ENCODE data around the gene TMEM255B. TPM values are rescaled to one million over a fixed set of nuclear protein-coding genes. Genes with fewer than 3 reads are reported as not detected.
"Not testable (repeated sequence)": the region's sequence is repeated elsewhere in the genome, so short reads cannot be mapped to it uniquely, and the experiment has no call there.

TMEM255B gene
- total RNA-seq, 1 experiment from 2014 or later: not detected

DNA sequence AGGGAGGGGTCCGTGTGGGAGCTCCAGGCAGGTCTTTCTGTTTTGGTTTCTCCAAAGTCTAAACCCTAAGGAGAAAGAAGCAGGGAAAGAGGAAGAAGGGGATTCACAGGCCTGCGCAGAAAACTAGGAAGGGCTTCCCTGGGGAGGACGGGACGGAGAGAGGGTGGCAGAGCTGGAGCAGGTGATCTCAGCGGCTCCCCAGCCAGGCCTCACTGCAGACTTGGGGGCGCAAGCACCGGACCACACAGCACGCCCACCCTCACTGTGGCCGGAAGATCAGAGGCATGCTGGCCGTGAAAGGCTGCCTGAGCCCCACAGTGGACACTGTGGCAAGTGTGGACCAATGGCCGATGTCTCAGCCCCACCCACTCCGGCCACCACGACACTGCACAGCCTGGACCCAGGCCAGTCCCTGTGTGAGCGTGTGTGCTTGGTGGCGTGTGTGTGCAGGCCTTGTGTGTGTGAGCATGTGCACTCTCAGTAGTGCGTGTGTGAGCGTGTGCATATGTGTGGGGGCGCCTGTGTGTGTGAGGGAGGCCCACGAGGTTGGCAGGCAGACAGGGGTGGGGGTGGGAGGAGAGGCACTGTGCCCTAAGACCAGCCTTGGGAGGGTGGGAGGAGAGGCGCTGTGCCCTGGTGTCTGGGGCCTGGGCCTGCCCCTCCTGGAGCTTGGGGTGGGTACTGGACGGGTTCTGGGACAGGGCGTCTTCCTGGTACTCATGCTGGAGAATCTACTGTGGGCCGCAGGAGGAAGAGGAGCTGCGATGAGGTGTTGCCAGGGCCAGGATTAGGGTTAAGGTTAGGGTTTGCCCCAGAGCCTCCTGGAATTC lies 15.4 kb upstream of the TMEM255B start:
- Mint-ChIP-seq H3K36me3 (ENCODE audit: insufficient read depth, unreplicated experiment) (no peaks in the 10 kb centered on the region), H3K9me3 (ENCODE audit: low read depth, unreplicated experiment) (no peaks in the 10 kb centered on the region), H3K27ac (ENCODE audit: unreplicated experiment) (no peak overlapping the region), H3K27me3 (ENCODE audit: unreplicated experiment) (no peaks in the 10 kb centered on the region), H3K4me3 (ENCODE audit: low read depth, unreplicated experiment) (no peak overlapping the region), H3K4me1 (ENCODE audit: low read depth, unreplicated experiment) (no peaks in the 10 kb centered on the region)
- DNase-seq: no peak
- intact Hi-C loops (cut with micrococcal nuclease; ENCODE audit: unreplicated experiment): no loop called here
- no peak for TF ChIP-seq CTCF (IDR thresholded peaks at IDR 0.05; ENCODE audit: unreplicated experiment)
- CTCF ChIA-PET: no interaction called here
- no TSS peak for BruUV-seq (replicated peaks)

DNA sequence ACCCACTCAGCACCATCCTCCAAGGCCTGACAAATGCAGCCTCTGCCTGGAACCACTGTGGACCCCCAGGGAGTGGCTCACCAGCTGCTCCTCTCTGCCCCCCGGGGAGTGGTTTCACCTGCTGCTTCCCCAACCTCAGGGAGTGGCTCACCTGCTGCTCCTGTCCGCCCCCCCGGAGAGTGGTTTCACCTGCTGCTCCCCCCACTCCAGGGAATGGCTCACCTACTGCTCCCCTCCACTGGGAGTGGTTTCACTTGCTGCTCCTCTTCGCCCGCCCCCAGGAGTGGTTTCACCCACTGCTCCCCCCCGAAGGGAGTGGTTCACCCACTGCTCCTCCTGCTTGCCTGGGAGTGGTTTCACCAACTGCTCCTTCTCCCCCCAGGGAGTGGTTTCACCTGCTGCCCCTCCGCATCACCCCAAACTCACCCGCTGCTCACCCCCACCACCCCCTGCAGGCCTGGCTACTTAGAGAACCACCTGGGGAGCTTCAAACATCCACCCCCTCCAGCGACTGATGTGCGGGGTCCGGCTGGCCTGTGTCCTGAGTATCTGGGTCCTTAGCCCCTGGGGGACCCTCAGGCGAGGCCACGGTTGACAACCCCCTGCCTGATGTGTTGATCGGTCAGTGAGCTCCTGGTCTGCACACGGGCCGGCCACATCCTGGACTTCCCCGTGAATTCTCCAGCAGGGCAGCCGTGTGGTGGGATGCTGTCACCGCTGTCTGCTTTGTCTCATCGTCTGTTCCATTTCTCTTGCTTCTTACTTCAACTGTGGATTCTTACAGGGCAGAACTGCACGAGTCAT lies 14.6 kb upstream of the TMEM255B start:
- H3K27me3 Mint-ChIP-seq (ENCODE audit: unreplicated experiment): no peaks in the 10 kb centered on the region
- no peak for TF ChIP-seq CTCF (IDR thresholded peaks at IDR 0.05; ENCODE audit: unreplicated experiment)
- H3K4me1 Mint-ChIP-seq (ENCODE audit: low read depth, unreplicated experiment): no peaks in the 10 kb centered on the region
- no peak overlapping the region for H3K27ac Mint-ChIP-seq (ENCODE audit: unreplicated experiment)
- no TSS peak for BruUV-seq (replicated peaks)
- CTCF ChIA-PET: no interaction called here
- no peaks in the 10 kb centered on the region for H3K9me3 Mint-ChIP-seq (ENCODE audit: low read depth, unreplicated experiment)
- DNase-seq: no peak
- no peaks in the 10 kb centered on the region for H3K36me3 Mint-ChIP-seq (ENCODE audit: insufficient read depth, unreplicated experiment)
- intact Hi-C loops (cut with micrococcal nuclease; ENCODE audit: unreplicated experiment): no loop called here
- no peak overlapping the region for H3K4me3 Mint-ChIP-seq (ENCODE audit: low read depth, unreplicated experiment)

- CTCF ChIA-PET: no interaction called here
- no peak for TF ChIP-seq CTCF (IDR thresholded peaks at IDR 0.05; ENCODE audit: unreplicated experiment)
Measured at GRCh38 chr13:113745059-113745458, 14.0 kb upstream of the TMEM255B start.

DNA sequence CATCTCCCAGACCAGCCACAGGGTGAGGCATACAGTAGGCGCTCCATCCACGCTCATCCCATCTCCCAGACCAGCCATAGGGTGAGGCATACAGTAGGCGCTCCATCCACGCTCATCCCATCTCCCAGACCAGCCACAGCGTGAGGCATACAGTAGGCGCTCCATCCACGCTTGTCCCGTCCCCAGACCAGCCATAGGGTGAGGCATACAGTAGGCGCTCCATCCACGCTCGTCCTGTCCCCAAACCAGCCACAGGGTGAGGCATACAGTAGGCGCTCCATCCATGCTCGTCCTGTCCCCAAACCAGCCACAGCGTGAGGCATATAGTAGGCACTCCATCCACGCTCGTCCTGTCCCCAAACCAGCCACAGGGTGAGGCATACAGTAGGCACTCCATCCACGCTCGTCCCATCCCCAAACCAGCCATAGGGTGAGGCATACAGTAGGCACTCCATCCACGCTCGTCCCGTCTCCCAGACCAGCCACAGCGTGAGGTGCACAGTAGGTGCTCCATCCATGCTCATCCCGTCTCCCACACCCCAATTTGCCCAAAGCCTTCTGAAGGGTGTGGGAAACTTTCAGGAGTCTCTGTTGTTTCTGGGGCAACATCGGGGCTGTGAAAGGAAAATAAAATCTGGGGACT lies 13.4 kb upstream of the TMEM255B start:
- BruUV-seq (replicated peaks); H3K9me3 Mint-ChIP-seq (ENCODE audit: low read depth, unreplicated experiment); H3K27ac Mint-ChIP-seq (ENCODE audit: unreplicated experiment); H3K4me3 Mint-ChIP-seq (ENCODE audit: low read depth, unreplicated experiment); intact Hi-C loops (cut with micrococcal nuclease; ENCODE audit: unreplicated experiment); H3K36me3 Mint-ChIP-seq (ENCODE audit: insufficient read depth, unreplicated experiment); H3K4me1 Mint-ChIP-seq (ENCODE audit: low read depth, unreplicated experiment); DNase-seq; H3K27me3 Mint-ChIP-seq (ENCODE audit: unreplicated experiment); CTCF ChIA-PET: not testable (repeated sequence)

More at GRCh38 chr13:113745059-113745458, 14.0 kb upstream of the TMEM255B start:
- no peak overlapping the region for H3K4me3 Mint-ChIP-seq (ENCODE audit: low read depth, unreplicated experiment)
- DNase-seq: no peak
- H3K9me3 Mint-ChIP-seq (ENCODE audit: low read depth, unreplicated experiment): no peaks in the 10 kb centered on the region
- H3K4me1 Mint-ChIP-seq (ENCODE audit: low read depth, unreplicated experiment): no peaks in the 10 kb centered on the region
- H3K27me3 Mint-ChIP-seq (ENCODE audit: unreplicated experiment): no peaks in the 10 kb centered on the region
- BruUV-seq (replicated peaks): no TSS peak
- intact Hi-C loops (cut with micrococcal nuclease; ENCODE audit: unreplicated experiment): no loop called here
- H3K27ac Mint-ChIP-seq (ENCODE audit: unreplicated experiment): no peak overlapping the region
- no peaks in the 10 kb centered on the region for H3K36me3 Mint-ChIP-seq (ENCODE audit: insufficient read depth, unreplicated experiment)
